SK-N-SH (cell line): ENCODE measurements around the gene CDH11. TPM values are rescaled to one million over a fixed set of nuclear protein-coding genes. Genes with fewer than 3 reads are reported as not detected.

Experiments used
- CTCF ChIA-PET: fragments of 300-600, 350-600 bp; formaldehyde crosslinking; extraction: SDS; loops from one replicate; lab custom pipeline; 2021; lab: Yijun Ruan, JAX
- POLR2A ChIA-PET: fragments of 350-600 bp; sonication (Branson Sonifier 250); formaldehyde crosslinking; extraction: SDS; loops from one replicate; lab custom pipeline; 2020; ENCODE audit warnings: antibody characterized with exemption, inconsistent platforms; lab: Yijun Ruan, JAX
- DNase-seq: peaks from one replicate; pipeline ENCODE4 v3.0.0; 2012
- H2AFZ ChIP-seq: fragments of 200-600 bp; sonication (generic); 2 replicates; pipeline ENCODE4 v1.8.1; 2016; ENCODE audit warnings: antibody characterized with exemption, mild to moderate bottlenecking, low read depth
- H3F3A ChIP-seq: fragments of 200-600 bp; sonication (generic); replicated peaks from 2 replicates; pipeline ENCODE3; 2016; ENCODE audit warnings: antibody characterized with exemption, mild to moderate bottlenecking; ENCODE audit not compliant: insufficient read depth
- H3K27ac ChIP-seq, 2 experiments: fragments of 200-500 bp in 1 of 2; fragments of 200-600 bp in 1 of 2; sonication (Bioruptor generic) in 1 of 2; sonication (generic), shearing (Covaris generic) in 1 of 2; 2 replicates each; pipeline versions ENCODE4 v1.5.1 to v1.6.1; 2014 to 2016; ENCODE audit warnings: low read depth in 2 of 2, inconsistent platforms in 1 of 2, low read length in 1 of 2, mild to moderate bottlenecking in 1 of 2, mixed read lengths in 1 of 2
- H3K27me3 ChIP-seq: fragments of 200-600 bp; sonication (generic), shearing (Covaris generic); 2 replicates; pipeline ENCODE4 v1.6.1; 2016; ENCODE audit warnings: mixed run types; ENCODE audit not compliant: insufficient read depth
- H3K36me3 ChIP-seq, 2 experiments: fragments of 200-500 bp in 1 of 2; fragments of 200-600 bp in 1 of 2; sonication (Bioruptor generic) in 1 of 2; sonication (generic) in 1 of 2; replicated peaks in 1 of 2; 2 replicates each; pipeline versions ENCODE3 to v1.5.1; 2014 to 2016; ENCODE audit warnings: low read length in 1 of 2, mild to moderate bottlenecking in 1 of 2; ENCODE audit not compliant: insufficient read depth in 2 of 2, control insufficient read depth in 1 of 2
- H3K4me1 ChIP-seq, 2 experiments: fragments of 200-500 bp in 1 of 2; fragments of 200-600 bp in 1 of 2; sonication (Bioruptor generic) in 1 of 2; sonication (generic), shearing (Covaris generic) in 1 of 2; 2 replicates each; pipeline versions ENCODE4 v1.5.1 to v1.6.1; 2014 to 2016; ENCODE audit warnings: low read depth in 1 of 2, low read length in 1 of 2, mixed run types in 1 of 2; ENCODE audit not compliant: insufficient read depth in 2 of 2, control insufficient read depth in 1 of 2
- H3K4me2 ChIP-seq: fragments of 200-600 bp; sonication (generic), shearing (Covaris generic); 2 replicates; pipeline ENCODE4 v1.6.1; 2017; ENCODE audit warnings: mixed run types
- H3K4me3 ChIP-seq, 2 experiments: fragments of 200-500 bp in 1 of 2; fragments of 200-600 bp in 1 of 2; sonication (Bioruptor generic) in 1 of 2; sonication (generic), shearing (Covaris generic) in 1 of 2; 2 replicates each; pipeline versions ENCODE4 v1.5.1 to v1.8.1; 2014 to 2016; ENCODE audit warnings: low read depth in 2 of 2, inconsistent platforms in 1 of 2, low read length in 1 of 2, mild to moderate bottlenecking in 1 of 2, mixed read lengths in 1 of 2, moderate library complexity in 1 of 2
- H3K79me2 ChIP-seq: fragments of 200-600 bp; sonication (generic); 2 replicates; pipeline ENCODE4 v1.8.1; 2017; ENCODE audit warnings: mild to moderate bottlenecking; ENCODE audit not compliant: insufficient read depth
- H3K9ac ChIP-seq: fragments of 200-600 bp; sonication (generic); 2 replicates; pipeline ENCODE4 v1.6.1; 2017; ENCODE audit warnings: mixed run types
- H3K9me2 ChIP-seq: fragments of 200-600 bp; sonication (generic); 2 replicates; pipeline ENCODE4 v1.6.1; 2017; ENCODE audit warnings: mixed run types
- H3K9me3 ChIP-seq: fragments of 200-600 bp; sonication (generic); 2 replicates; pipeline ENCODE4 v1.6.1; 2017; ENCODE audit warnings: mixed run types, mild to moderate bottlenecking, moderate library complexity
- H4K20me1 ChIP-seq: fragments of 200-600 bp; sonication (generic); 2 replicates; pipeline ENCODE4 v1.6.1; 2017; ENCODE audit warnings: mild to moderate bottlenecking, mixed run types; ENCODE audit not compliant: insufficient read depth
- CHD2 ChIP-seq: fragments of 150-350 bp; IDR thresholded peaks from 2 replicates; pipeline ENCODE4 v1.6.1; 2018; ENCODE audit warnings: low read length; ENCODE audit not compliant: partially characterized antibody
- ELF1 ChIP-seq: IDR thresholded peaks from 2 replicates; pipeline ENCODE4 v1.4.0; 2012
- EP300 ChIP-seq, 2 experiments: IDR thresholded peaks; 2 replicates each; pipeline versions ENCODE4 v1.4.0 to v1.6.1; 2012; ENCODE audit warnings: borderline replicate concordance in 1 of 2, low read depth in 1 of 2, low read length in 1 of 2
- FOSL2 ChIP-seq: IDR thresholded peaks from 2 replicates; pipeline ENCODE4 v1.4.0; 2012; ENCODE audit warnings: low read depth, mild to moderate bottlenecking, moderate library complexity, borderline replicate concordance
- FOXJ3 ChIP-seq: sonication (generic); formaldehyde crosslinking; IDR thresholded peaks from 2 replicates; pipeline ENCODE4 v1.5.1; 2020; ENCODE audit warnings: mild to moderate bottlenecking, missing genetic modification reagents
- FOXM1 ChIP-seq: IDR thresholded peaks from 2 replicates; pipeline ENCODE4 v1.4.0; 2012; ENCODE audit warnings: low read depth, mild to moderate bottlenecking
- GABPA ChIP-seq: IDR thresholded peaks from 2 replicates; pipeline ENCODE4 v1.4.0; 2012; ENCODE audit warnings: low read depth, mild to moderate bottlenecking
- JUND ChIP-seq: IDR thresholded peaks from 2 replicates; pipeline ENCODE4 v1.4.0; 2012
- MEF2A ChIP-seq: IDR thresholded peaks from 2 replicates; pipeline ENCODE4 v1.4.0; 2012; ENCODE audit warnings: low read depth, borderline replicate concordance
- MXI1 ChIP-seq: IDR thresholded peaks from 2 replicates; pipeline ENCODE4 v1.6.1; 2012; ENCODE audit warnings: mild to moderate bottlenecking, low read depth, low read length, improper control_type of control experiment
- NFIC ChIP-seq: IDR thresholded peaks from 2 replicates; pipeline ENCODE4 v1.4.0; 2012; ENCODE audit warnings: borderline replicate concordance
- NRF1 ChIP-seq: IDR thresholded peaks from 2 replicates; pipeline ENCODE4 v1.6.1; 2012; ENCODE audit warnings: low read depth, mild to moderate bottlenecking, low read length
- POLR2AphosphoS5 ChIP-seq: IDR thresholded peaks from 2 replicates; pipeline ENCODE4 v1.6.1; 2012; ENCODE audit warnings: low read depth, low read length
- RAD21 ChIP-seq: IDR thresholded peaks from 2 replicates; pipeline ENCODE4 v1.6.1; 2012; ENCODE audit warnings: mild to moderate bottlenecking, low read length
- RCOR1 ChIP-seq: fragments of 150-350 bp; IDR thresholded peaks from 2 replicates; pipeline ENCODE4 v1.6.1; 2017; ENCODE audit warnings: antibody characterized with exemption, low read length
- RXRA ChIP-seq: IDR thresholded peaks from 2 replicates; pipeline ENCODE4 v1.4.0; 2012; ENCODE audit warnings: low read depth, mild to moderate bottlenecking, borderline replicate concordance
- SMC3 ChIP-seq: IDR thresholded peaks from 2 replicates; pipeline ENCODE4 v1.6.1; 2012; ENCODE audit warnings: low read depth, low read length, improper control_type of control experiment
- TAF1 ChIP-seq: IDR thresholded peaks from 2 replicates; pipeline ENCODE4 v1.6.1; 2012; ENCODE audit warnings: low read depth, mild to moderate bottlenecking, low read length, moderate library complexity, borderline replicate concordance
- TCF12 ChIP-seq: IDR thresholded peaks from 2 replicates; pipeline ENCODE4 v1.4.0; 2012
- TEAD4 ChIP-seq: IDR thresholded peaks from 2 replicates; pipeline ENCODE4 v1.4.0; 2012; ENCODE audit warnings: mild to moderate bottlenecking, borderline replicate concordance; ENCODE audit not compliant: insufficient read depth
- YY1 ChIP-seq: IDR thresholded peaks from 2 replicates; pipeline ENCODE4 v1.4.0; 2012; ENCODE audit warnings: low read depth, mild to moderate bottlenecking
- ZBTB33 ChIP-seq: IDR thresholded peaks from 2 replicates; pipeline ENCODE4 v1.4.0; 2012; ENCODE audit warnings: low read depth, borderline replicate concordance
- polyA plus RNA-seq, 3 experiments: library from polyadenylated mRNA; depleted of rRNA; stranded (reverse); fragments of >200 nt; gene quantifications; 2 replicates each; pipeline ENCODE4 v1.2.3, GENCODE V29; 2012
- TF ChIP-seq, protein P1 (sequence below): fragments of 150-350 bp; IDR thresholded peaks from 2 replicates; pipeline ENCODE4 v1.6.1; 2016; ENCODE audit warnings: mild to moderate bottlenecking, low read depth, low read length
- TF ChIP-seq, protein P2 (sequence below): fragments of 200-600 bp; sonication (generic); IDR thresholded peaks from 2 replicates; pipeline ENCODE4 v1.6.1; 2017; ENCODE audit warnings: antibody characterized with exemption, mild to moderate bottlenecking, moderate library complexity
- TF ChIP-seq, protein P3 (sequence below): IDR thresholded peaks from 2 replicates; pipeline ENCODE4 v1.4.0; 2012; ENCODE audit warnings: low read depth
- TF ChIP-seq, protein P4 (sequence below): fragments of 150-350 bp; IDR thresholded peaks from 2 replicates; pipeline ENCODE4 v1.6.1; 2017; ENCODE audit warnings: antibody characterized with exemption, low read length, low read depth, borderline replicate concordance

The CDH11 gene
- polyA plus RNA-seq, 1 of the 3 experiments (the other 2 are of a cell fraction) = 269 TPM

- Histone ChIP-seq H2AFZ (no peak overlapping the region), H3K36me3 (peaks cover 10 to 31% of the 10 kb centered on the region in 2 experiments), H3K27me3 (no peaks in the 10 kb centered on the region), H3K9me3 (no peaks in the 10 kb centered on the region), H3K9ac (peak overlapping the region; percentile 24; the same call in 1 of the 2 replicates), H3K79me2 (peaks cover 95% of the 10 kb centered on the region), H3K4me2 (peak overlapping the region; percentile 33), H3F3A (peaks cover 32% of the 10 kb centered on the region), H3K4me1 (peaks cover 5 to 13% of the 10 kb centered on the region in 2 experiments), H3K27ac (peak overlapping the region; percentile 58 to 85; a peak in 3 of 4 replicates), H4K20me1 (peaks cover 73% of the 10 kb centered on the region), H3K4me3 (no peak overlapping the region), H3K9me2 (no peaks in the 10 kb centered on the region)
- CTCF ChIA-PET = no interaction called here
- POLR2A ChIA-PET = no interaction called here
- no peak for DNase-seq
- no peak for TF ChIP-seq NRF1
- TF ChIP-seq, protein P1, sequence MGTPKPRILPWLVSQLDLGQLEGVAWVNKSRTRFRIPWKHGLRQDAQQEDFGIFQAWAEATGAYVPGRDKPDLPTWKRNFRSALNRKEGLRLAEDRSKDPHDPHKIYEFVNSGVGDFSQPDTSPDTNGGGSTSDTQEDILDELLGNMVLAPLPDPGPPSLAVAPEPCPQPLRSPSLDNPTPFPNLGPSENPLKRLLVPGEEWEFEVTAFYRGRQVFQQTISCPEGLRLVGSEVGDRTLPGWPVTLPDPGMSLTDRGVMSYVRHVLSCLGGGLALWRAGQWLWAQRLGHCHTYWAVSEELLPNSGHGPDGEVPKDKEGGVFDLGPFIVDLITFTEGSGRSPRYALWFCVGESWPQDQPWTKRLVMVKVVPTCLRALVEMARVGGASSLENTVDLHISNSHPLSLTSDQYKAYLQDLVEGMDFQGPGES = no peak
- no peak for TF ChIP-seq RCOR1
- peak; percentile 60; the same call in 1 of the 2 replicates for TF ChIP-seq POLR2AphosphoS5
- TF ChIP-seq EP300 (IDR thresholded peaks at IDR 0.05; ENCODE audit: borderline replicate concordance in 1 of 2, low read depth in 1 of 2, low read length in 1 of 2) = peak in 1 of 2 experiments; percentile 69; a peak in 1 of 4 replicates
- no peak for TF ChIP-seq CHD2
- no peak for TF ChIP-seq NFIC
- no peak for TF ChIP-seq FOXM1
- TF ChIP-seq, protein P2, sequence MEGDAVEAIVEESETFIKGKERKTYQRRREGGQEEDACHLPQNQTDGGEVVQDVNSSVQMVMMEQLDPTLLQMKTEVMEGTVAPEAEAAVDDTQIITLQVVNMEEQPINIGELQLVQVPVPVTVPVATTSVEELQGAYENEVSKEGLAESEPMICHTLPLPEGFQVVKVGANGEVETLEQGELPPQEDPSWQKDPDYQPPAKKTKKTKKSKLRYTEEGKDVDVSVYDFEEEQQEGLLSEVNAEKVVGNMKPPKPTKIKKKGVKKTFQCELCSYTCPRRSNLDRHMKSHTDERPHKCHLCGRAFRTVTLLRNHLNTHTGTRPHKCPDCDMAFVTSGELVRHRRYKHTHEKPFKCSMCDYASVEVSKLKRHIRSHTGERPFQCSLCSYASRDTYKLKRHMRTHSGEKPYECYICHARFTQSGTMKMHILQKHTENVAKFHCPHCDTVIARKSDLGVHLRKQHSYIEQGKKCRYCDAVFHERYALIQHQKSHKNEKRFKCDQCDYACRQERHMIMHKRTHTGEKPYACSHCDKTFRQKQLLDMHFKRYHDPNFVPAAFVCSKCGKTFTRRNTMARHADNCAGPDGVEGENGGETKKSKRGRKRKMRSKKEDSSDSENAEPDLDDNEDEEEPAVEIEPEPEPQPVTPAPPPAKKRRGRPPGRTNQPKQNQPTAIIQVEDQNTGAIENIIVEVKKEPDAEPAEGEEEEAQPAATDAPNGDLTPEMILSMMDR = no peak
- peak; percentile 30; the same call in 1 of the 2 replicates for TF ChIP-seq FOSL2
- TF ChIP-seq MEF2A = no peak
- no peak for TF ChIP-seq YY1
- TF ChIP-seq, protein P3, sequence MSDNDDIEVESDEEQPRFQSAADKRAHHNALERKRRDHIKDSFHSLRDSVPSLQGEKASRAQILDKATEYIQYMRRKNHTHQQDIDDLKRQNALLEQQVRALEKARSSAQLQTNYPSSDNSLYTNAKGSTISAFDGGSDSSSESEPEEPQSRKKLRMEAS = 0 out of 2 replicates have a peak, but pooled peaks have one; percentile 57
- no peak for TF ChIP-seq RAD21
- no peak for TF ChIP-seq RXRA
- no peak for TF ChIP-seq SMC3
- TF ChIP-seq, protein P4, sequence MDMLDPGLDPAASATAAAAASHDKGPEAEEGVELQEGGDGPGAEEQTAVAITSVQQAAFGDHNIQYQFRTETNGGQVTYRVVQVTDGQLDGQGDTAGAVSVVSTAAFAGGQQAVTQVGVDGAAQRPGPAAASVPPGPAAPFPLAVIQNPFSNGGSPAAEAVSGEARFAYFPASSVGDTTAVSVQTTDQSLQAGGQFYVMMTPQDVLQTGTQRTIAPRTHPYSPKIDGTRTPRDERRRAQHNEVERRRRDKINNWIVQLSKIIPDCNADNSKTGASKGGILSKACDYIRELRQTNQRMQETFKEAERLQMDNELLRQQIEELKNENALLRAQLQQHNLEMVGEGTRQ = no peak
- no peak for TF ChIP-seq ZBTB33
- no peak for TF ChIP-seq TAF1
- 0 out of 2 replicates have a peak, but pooled peaks have one; percentile 51 for TF ChIP-seq TEAD4
- peak; percentile 85 for TF ChIP-seq TCF12
- TF ChIP-seq ELF1 = no peak
- TF ChIP-seq MXI1 = no peak
- peak; percentile 59 for TF ChIP-seq GABPA
- TF ChIP-seq JUND = peak; percentile 30; the same call in 1 of the 2 replicates
- TF ChIP-seq FOXJ3 = no peak
Measured at GRCh38 chr16:65024767-65025178, 97.1 kb downstream of the CDH11 start.
